Astrocyte (in vitro differentiated cells and primary cell): Measurements from ENCODE around the gene PPM1E. TPM values are rescaled to one million over a fixed set of nuclear protein-coding genes. Genes with fewer than 3 reads are reported as not detected.
A peak's percentile ranks its signal among the peaks of the same experiment; 100 is the strongest.

ENCODE experiments used
- DNase-seq: peaks from one replicate; pipeline ENCODE4 v3.0.0-alpha.2; 2010; ENCODE audit warnings: low read depth
- FAIRE-seq: peaks from 2 replicates; lab custom pipeline; 2011; peaks lifted over from hg19 to GRCh38; lab: Jason Lieb, UNC
- H2AFZ ChIP-seq: 2 replicates; pipeline ENCODE4 v1.6.0; 2012; ENCODE audit warnings: low read depth, low read length, inconsistent platforms
- H3K27ac ChIP-seq: 2 replicates; pipeline ENCODE4 v1.5.1; 2011; ENCODE audit warnings: low read depth, low read length, inconsistent platforms
- H3K27me3 ChIP-seq: 2 replicates; pipeline ENCODE4 v1.6.0; 2011; ENCODE audit warnings: low read length, inconsistent platforms; ENCODE audit not compliant: insufficient read depth
- H3K36me3 ChIP-seq: 2 replicates; pipeline ENCODE4 v1.5.1; 2011; ENCODE audit warnings: low read length, inconsistent platforms; ENCODE audit not compliant: insufficient read depth
- H3K4me1 ChIP-seq: 2 replicates; pipeline ENCODE4 v1.5.1; 2011; ENCODE audit warnings: low read length, inconsistent platforms; ENCODE audit not compliant: insufficient read depth
- H3K4me2 ChIP-seq: 2 replicates; pipeline ENCODE4 v1.6.0; 2012; ENCODE audit warnings: low read length, inconsistent platforms
- H3K4me3 ChIP-seq: 2 replicates; pipeline ENCODE4 v1.5.1; 2011; ENCODE audit warnings: low read depth, mild to moderate bottlenecking, low read length, inconsistent platforms; ENCODE audit not compliant: insufficient read depth
- H3K79me2 ChIP-seq: 2 replicates; pipeline ENCODE4 v1.6.0; 2012; ENCODE audit warnings: mild to moderate bottlenecking, low read length, inconsistent platforms; ENCODE audit not compliant: insufficient read depth
- H3K9ac ChIP-seq: 2 replicates; pipeline ENCODE4 v1.6.0; 2012; ENCODE audit warnings: mild to moderate bottlenecking, low read length, inconsistent platforms
- H3K9me3 ChIP-seq: 2 replicates; pipeline ENCODE4 v1.5.1; 2012; ENCODE audit warnings: low read depth, mild to moderate bottlenecking, low read length, inconsistent platforms; ENCODE audit not compliant: insufficient read depth
- H4K20me1 ChIP-seq: 2 replicates; pipeline ENCODE4 v1.6.0; 2012; ENCODE audit warnings: low read length, inconsistent platforms; ENCODE audit not compliant: insufficient read depth
- H3K27ac Mint-ChIP-seq: one replicate; pipeline ENCODE4 v1.8.0; 2021; ENCODE audit warnings: mild to moderate bottlenecking, mixed read lengths; ENCODE audit not compliant: unreplicated experiment
- H3K27me3 Mint-ChIP-seq: one replicate; pipeline ENCODE4 v1.8.0; 2021; ENCODE audit warnings: low read depth, mixed read lengths; ENCODE audit not compliant: unreplicated experiment
- H3K36me3 Mint-ChIP-seq: one replicate; pipeline ENCODE4 v1.8.0; 2021; ENCODE audit warnings: low read depth, mixed read lengths; ENCODE audit not compliant: unreplicated experiment
- H3K4me1 Mint-ChIP-seq: one replicate; pipeline ENCODE4 v1.8.0; 2021; ENCODE audit warnings: low read depth, mixed read lengths; ENCODE audit not compliant: unreplicated experiment
- H3K4me3 Mint-ChIP-seq: one replicate; pipeline ENCODE4 v1.8.0; 2021; ENCODE audit warnings: mild to moderate bottlenecking, moderate library complexity, mixed read lengths; ENCODE audit not compliant: unreplicated experiment
- H3K9me3 Mint-ChIP-seq: one replicate; pipeline ENCODE4 v1.8.0; 2021; ENCODE audit warnings: mild to moderate bottlenecking, mixed read lengths; ENCODE audit not compliant: unreplicated experiment
- EZH2 ChIP-seq: IDR thresholded peaks from 2 replicates; pipeline ENCODE4 v1.6.1; 2012; ENCODE audit warnings: mild to moderate bottlenecking, low read length, inconsistent platforms; ENCODE audit not compliant: insufficient read depth
- total RNA-seq: library from RNA; stranded (reverse); gene quantifications from 2 replicates; pipeline ENCODE4 v1.2.1, GENCODE V29; 2021
- TF ChIP-seq, protein P1 (sequence below): IDR thresholded peaks from 2 replicates; pipeline ENCODE4 v1.5.1; 2011; ENCODE audit warnings: low read depth, mild to moderate bottlenecking, inconsistent platforms, low read length, moderate library complexity; ENCODE audit not compliant: insufficient read depth

Gene PPM1E
- total RNA-seq, 1 donor from 2014 or later: 0.79 TPM

DNA sequence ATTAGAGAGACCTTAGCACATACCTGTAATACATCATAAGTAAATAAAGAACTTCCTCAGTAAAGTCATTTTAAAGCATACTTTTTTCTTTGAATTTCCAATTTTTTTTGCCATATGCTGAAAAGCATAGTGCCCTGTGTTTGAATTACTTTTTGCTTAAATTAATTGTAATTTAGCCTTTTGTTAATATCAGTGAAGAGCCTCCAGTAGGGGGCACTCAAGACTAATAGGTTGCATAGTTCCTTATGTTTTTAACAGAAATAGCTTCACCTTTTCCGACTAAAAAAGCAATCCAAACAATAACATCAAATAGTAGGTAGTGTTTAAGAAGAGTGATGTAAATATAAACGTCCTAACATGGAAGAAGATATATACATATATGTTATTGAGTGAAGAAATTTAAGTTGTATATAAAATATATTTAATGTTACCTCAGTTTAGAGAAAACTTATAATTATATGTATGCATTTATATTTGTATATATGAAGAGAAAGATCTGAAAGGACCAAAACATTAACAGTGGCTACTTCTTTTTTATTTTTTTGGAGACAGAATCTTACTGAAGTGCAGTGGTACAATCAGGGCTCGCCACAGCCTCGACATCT, 44.6 kb upstream of the PPM1E start:
- H2AFZ ChIP-seq: no peak overlapping the region
- peaks cover 3% of the 10 kb centered on the region for H3K4me1 Mint-ChIP-seq
- H3K27me3 ChIP-seq: no peaks in the 10 kb centered on the region
- H3K36me3 ChIP-seq: peaks cover 4% of the 10 kb centered on the region
- no peaks in the 10 kb centered on the region for H3K9me3 Mint-ChIP-seq
- H3K4me3 Mint-ChIP-seq: no peak overlapping the region
- H3K4me2 ChIP-seq: no peak overlapping the region
- no peaks in the 10 kb centered on the region for H3K36me3 Mint-ChIP-seq
- TF ChIP-seq, protein P1, sequence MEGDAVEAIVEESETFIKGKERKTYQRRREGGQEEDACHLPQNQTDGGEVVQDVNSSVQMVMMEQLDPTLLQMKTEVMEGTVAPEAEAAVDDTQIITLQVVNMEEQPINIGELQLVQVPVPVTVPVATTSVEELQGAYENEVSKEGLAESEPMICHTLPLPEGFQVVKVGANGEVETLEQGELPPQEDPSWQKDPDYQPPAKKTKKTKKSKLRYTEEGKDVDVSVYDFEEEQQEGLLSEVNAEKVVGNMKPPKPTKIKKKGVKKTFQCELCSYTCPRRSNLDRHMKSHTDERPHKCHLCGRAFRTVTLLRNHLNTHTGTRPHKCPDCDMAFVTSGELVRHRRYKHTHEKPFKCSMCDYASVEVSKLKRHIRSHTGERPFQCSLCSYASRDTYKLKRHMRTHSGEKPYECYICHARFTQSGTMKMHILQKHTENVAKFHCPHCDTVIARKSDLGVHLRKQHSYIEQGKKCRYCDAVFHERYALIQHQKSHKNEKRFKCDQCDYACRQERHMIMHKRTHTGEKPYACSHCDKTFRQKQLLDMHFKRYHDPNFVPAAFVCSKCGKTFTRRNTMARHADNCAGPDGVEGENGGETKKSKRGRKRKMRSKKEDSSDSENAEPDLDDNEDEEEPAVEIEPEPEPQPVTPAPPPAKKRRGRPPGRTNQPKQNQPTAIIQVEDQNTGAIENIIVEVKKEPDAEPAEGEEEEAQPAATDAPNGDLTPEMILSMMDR: peak; percentile 71
- no peak for TF ChIP-seq EZH2
- DNase-seq (peak; percentile 25), FAIRE-seq (no peak)
- no peaks in the 10 kb centered on the region for H3K9me3 ChIP-seq
- no peaks in the 10 kb centered on the region for H3K27me3 Mint-ChIP-seq
- no peaks in the 10 kb centered on the region for H4K20me1 ChIP-seq
- H3K27ac Mint-ChIP-seq: no peak overlapping the region
- no peak overlapping the region for H3K4me3 ChIP-seq
- no peaks in the 10 kb centered on the region for H3K79me2 ChIP-seq
- no peaks in the 10 kb centered on the region for H3K4me1 ChIP-seq
- H3K27ac ChIP-seq: no peak overlapping the region
- no peak overlapping the region for H3K9ac ChIP-seq

DNA sequence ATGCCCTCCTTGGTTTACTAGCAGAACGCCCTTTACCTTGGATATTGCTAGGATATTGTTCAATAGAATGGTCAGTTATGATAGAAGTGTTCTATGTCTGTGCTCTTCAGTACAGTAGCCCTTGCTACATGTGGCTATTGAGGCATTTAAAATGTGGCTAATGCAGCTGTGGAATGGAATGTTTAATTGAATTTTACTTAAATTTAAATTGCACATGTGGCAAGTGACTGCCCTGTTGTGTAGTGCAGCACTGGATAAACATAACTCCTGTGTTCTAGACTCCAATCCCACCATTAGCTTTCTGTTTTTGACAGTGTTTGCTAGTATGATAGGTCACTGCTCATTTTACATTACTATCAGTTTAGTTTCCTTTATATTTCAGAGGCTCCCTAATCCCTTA, 33.4 kb upstream of the PPM1E start:
- Histone ChIP-seq H3K4me2 (no peak overlapping the region), H3K79me2 (no peaks in the 10 kb centered on the region), H2AFZ (no peak overlapping the region), H3K27me3 (no peaks in the 10 kb centered on the region), H3K4me1 (no peaks in the 10 kb centered on the region), H3K27ac (no peak overlapping the region), H3K4me3 (no peak overlapping the region), H3K36me3 (no peaks in the 10 kb centered on the region), H3K9ac (no peak overlapping the region), H3K9me3 (no peaks in the 10 kb centered on the region), H4K20me1 (no peaks in the 10 kb centered on the region)
- Mint-ChIP-seq H3K27ac (no peak overlapping the region), H3K27me3 (no peaks in the 10 kb centered on the region), H3K4me1 (no peaks in the 10 kb centered on the region), H3K9me3 (no peaks in the 10 kb centered on the region), H3K4me3 (no peak overlapping the region), H3K36me3 (no peaks in the 10 kb centered on the region)
- no peak for FAIRE-seq
- DNase-seq: no peak
- TF ChIP-seq, protein P1: no peak
- no peak for TF ChIP-seq EZH2

DNA sequence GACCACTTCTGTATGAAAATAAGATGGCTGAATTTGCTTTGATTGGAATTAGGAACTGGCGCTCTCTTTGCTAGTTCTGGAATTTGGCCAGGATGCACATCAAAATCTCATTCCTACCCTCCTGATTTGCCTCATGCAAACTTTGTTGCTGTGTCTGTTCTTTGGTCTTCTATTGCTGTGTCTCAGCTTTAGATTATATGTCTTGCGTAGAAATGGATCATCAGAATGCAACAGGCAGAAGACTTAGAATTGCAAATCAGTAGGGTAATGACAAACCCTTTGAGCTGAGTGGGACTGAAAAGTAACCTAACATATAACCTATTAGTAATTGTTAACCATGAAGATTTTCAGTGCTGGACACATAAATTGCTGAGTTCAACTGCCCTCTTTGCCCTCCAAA, 33.0 kb upstream of the PPM1E start:
- H3K36me3 Mint-ChIP-seq: no peaks in the 10 kb centered on the region
- no peaks in the 10 kb centered on the region for H3K36me3 ChIP-seq
- no peaks in the 10 kb centered on the region for H3K79me2 ChIP-seq
- H4K20me1 ChIP-seq: no peaks in the 10 kb centered on the region
- H3K27ac Mint-ChIP-seq: no peak overlapping the region
- H3K27me3 ChIP-seq: no peaks in the 10 kb centered on the region
- no peak for TF ChIP-seq EZH2
- TF ChIP-seq, protein P1: no peak
- H2AFZ ChIP-seq: no peak overlapping the region
- no peak overlapping the region for H3K9ac ChIP-seq
- no peak overlapping the region for H3K4me2 ChIP-seq
- no peaks in the 10 kb centered on the region for H3K4me1 ChIP-seq
- FAIRE-seq (no peak), DNase-seq (no peak)
- no peaks in the 10 kb centered on the region for H3K9me3 Mint-ChIP-seq
- no peaks in the 10 kb centered on the region for H3K4me1 Mint-ChIP-seq
- no peak overlapping the region for H3K27ac ChIP-seq
- no peaks in the 10 kb centered on the region for H3K9me3 ChIP-seq
- no peak overlapping the region for H3K4me3 Mint-ChIP-seq
- H3K4me3 ChIP-seq: no peak overlapping the region
- H3K27me3 Mint-ChIP-seq: no peaks in the 10 kb centered on the region
